ENCODE data around the gene NFKB2.

Gene NFKB2

DNA sequence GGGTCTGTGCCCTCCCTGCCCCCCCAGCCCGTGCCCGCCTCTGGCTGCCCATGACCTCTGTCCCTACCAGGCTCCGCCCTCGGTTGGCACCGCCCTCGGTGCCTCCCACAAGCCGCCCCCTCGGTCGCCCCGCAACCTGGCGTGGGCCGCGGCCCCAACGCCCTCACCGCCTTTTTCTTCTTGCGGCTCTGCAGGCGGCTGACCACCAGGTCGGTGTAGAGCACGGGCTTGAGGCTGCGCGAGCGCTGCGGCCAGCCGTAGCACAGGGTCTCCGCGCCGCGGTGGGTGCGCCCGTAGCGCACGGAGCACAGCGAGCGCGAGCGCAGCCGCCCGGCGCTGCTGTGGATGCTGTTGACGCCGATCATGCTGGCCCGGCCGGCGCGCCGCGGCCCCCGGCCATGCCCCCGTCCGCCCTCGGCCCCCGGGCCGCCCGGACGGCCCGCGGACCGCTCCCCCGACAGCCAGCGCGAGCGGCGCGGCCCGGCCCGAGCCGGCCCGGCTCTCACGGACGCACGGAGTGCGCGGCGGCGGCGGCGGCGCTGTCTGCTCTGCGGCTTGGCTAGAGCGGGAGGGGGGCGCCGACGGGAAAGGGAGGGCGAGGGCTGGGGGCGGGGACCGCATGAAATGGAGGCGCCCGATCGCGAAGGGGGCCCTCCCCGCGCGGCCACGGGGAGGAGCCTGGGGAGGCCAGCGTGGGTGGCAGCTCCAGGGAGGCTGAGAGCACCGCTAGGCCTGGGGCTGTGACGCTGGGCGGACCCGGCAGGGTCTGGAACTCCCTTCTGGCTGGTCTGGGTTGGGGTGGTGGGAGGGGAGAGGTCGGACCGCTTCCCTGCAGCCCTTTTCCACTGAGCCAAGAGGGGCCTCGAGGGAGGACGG, 13.5 kb downstream of the NFKB2 start:
- peak; percentile 68 for DNase-seq (ENCODE audit: low spot score)

DNA sequence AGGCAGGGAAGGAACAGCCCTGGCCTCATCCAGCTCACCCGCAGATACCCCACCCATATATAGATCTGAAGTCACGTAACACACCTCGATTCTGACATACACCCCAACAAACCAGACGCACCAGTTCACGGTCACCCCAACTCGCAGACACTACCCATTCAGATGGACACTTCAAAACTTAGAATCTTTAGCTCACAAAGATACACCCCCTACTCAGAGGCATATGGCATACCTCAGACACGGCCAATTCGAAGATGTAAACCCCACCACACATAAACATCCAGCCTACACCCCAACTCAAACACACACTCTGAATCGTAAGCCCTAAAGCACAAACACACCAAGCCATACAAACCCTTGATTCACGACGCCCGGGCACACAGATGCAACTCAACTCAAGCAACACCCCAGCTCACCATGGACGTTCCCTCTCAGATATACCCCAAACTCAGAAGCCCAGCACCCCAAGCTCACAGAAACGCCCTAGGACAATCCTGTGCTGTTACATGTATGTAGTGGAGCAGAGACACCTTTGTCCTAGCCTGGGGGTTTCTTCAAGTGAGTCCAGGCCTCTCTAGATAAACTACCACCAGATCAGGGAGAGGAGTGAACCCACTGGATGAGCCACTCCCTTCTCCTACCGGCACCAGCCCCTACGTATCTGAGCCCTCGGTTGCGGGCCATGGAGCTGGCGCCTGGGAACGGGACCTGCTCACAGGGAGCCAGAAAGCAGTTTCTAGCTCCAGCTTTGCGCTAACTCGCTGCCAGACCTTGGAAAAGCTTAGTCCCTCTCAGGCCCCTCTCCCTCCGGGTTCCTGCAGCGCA, 14.3 kb downstream of the NFKB2 start:
- DNase-seq (ENCODE audit: low spot score) = no peak

DNA sequence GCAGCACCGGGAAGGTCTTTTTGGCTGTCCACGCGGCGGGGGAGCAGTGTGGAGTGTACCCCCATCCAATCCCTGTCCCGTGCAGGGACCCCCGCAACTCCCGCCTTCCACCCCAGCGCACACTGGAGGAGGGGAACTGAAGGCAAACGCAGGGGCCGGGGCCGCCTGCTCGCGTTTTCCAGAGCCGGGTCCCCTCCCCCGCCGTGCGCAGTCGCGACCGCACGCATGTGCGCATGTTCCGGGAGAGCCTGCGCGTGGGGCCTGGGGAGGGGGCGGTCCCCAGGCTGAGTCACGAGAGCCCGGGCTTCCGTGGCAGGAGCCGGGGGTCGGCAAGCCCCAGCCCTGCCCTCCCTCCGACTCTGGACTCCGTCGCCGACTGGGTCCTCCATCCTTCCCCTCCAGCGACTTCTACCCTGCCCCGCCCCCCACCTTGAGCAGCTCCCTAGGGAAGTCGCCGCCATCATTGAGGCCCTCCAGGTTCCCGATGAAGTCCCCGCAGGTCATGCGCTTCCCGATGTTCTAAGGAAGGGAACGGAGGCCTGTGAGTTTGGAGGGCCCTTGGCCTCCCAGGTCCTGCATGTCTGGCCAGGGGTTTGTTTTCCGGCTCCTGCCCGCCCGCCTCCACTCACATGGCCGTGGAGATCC, 15.0 kb downstream of the NFKB2 start:
- no peak for DNase-seq (ENCODE audit: low spot score)

GRCh38 chr10:102411341-102412255, 16.1 kb downstream of the NFKB2 start:
- DNase-seq (ENCODE audit: low spot score) = no peak

- no peak for DNase-seq (ENCODE audit: low spot score)
Measured at GRCh38 chr10:102412293-102412692, 16.8 kb downstream of the NFKB2 start.

- no peak for DNase-seq (ENCODE audit: low spot score)
Measured at GRCh38 chr10:102413053-102413705, 17.7 kb downstream of the NFKB2 start.

DNA sequence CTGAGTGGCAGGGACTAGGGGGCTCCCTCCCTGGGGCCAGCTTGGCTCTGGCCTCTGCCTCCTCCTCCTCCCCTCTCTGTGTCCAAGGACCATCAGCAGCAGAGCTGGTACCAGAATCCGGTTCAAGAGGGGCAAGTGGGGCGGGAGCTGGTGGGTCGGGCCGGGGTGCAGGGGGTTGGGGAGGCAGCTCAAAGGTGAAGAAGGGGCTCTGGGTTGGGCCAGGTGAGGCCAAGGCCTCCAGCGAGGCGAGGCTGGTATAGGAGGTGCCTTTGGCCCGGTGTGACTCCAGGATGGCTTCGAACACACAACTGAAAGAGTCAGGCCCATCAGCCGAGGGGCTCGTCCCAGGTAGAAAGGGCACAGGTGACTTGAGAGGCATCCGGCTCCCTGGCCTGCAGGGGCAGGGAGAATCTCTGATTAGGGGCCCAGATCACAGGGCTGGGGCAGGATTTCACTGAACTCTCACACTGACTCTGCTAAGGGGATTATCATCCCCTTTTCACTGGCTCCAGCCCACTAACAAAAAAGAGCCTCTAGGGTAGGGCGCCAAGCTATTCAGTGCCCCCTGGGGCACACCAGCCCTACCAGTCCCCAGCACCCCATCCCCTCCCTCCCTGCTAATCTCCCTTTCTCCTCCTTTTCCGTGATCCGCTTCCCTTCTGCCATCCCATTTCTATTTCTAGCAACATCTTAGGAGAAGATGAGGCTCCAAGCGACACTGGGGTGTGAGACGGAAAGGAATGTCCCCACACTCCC, 18.5 kb downstream of the NFKB2 start:
- peak; percentile 75 for DNase-seq (ENCODE audit: low spot score)

DNA sequence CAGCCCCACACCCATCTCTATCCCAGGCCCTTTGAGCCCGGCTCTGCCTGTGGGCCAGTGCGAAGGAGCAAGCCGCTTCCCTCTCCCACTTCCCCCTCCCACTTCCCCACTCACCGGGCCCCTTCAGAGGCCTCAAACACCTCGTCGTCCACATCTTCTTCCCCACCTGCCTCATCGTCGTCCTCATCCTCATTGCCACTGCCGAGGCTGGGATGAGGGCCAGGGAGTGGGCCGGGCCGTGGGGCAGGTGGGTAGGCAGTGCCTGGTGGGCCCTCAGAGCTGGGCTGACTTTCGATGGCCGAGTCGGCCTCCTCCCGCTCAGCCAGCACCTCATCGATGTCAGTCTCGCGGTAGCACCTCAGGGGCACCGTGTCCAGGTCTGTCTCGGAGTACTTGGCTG, 19.2 kb downstream of the NFKB2 start:
- DNase-seq (ENCODE audit: low spot score) = no peak

DNA sequence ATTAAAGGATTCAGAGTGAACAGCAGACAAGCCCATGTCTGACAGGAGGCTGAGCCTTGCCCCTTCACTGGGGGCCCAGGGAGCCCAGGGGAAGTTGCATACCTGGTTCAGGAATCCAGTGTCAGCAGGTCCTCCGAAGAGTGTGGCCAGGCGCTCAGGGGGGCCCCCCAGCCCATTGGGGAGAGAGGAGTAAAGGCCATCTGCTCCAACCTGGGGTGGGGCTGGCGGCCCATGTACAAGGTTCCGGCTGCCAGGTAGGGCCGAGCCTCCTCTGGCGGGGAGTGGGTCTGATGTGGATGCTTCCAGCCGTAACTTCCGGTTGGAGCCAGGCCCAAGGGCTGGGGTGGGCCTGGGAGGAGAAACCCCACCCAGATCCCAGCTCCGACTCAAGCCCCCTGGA, 20.8 kb downstream of the NFKB2 start:
- DNase-seq (ENCODE audit: low spot score) = no peak

GRCh38 chr10:102416695-102417094, 21.2 kb downstream of the NFKB2 start:
- DNase-seq (ENCODE audit: low spot score) = no peak

DNA sequence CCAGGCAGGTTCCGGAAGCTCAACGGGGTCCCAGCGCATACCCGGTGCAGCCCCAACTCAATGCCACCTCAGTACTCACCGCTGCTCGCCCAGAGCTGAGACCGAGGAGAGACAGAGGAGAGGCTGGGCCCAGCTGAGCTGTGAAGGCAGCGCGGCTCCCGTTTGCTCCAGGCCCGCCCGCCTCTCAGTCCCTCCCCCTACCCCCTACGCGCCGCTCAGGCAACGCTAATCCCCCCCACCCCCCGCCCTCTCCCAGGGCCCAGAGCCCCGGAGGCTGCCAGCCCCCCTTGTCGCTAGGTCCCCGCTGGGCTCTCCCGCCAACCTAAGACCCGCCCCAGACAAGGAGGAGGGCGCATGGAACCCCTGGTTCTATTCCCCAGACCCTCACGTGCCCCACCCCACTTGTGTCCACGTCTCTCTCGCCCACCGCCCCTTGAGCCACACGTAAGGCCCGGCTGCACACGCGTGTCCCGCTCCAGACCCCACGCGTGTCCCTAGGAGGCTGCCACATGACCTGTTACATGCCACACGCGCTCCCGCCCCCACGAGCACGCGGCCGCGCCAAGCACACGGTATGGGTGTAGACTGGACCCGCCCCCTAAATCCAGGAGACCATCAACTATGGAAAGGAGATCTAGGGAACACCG, 23.2 kb downstream of the NFKB2 start, which contains the start of gene PSD:
PSD (minus strand) TSS at position 164 of the 647 bp plus-strand sequence. CDS start 1,747 bp downstream, outside the sequence.
- DNase-seq (ENCODE audit: low spot score) = peak; percentile 87

DNA sequence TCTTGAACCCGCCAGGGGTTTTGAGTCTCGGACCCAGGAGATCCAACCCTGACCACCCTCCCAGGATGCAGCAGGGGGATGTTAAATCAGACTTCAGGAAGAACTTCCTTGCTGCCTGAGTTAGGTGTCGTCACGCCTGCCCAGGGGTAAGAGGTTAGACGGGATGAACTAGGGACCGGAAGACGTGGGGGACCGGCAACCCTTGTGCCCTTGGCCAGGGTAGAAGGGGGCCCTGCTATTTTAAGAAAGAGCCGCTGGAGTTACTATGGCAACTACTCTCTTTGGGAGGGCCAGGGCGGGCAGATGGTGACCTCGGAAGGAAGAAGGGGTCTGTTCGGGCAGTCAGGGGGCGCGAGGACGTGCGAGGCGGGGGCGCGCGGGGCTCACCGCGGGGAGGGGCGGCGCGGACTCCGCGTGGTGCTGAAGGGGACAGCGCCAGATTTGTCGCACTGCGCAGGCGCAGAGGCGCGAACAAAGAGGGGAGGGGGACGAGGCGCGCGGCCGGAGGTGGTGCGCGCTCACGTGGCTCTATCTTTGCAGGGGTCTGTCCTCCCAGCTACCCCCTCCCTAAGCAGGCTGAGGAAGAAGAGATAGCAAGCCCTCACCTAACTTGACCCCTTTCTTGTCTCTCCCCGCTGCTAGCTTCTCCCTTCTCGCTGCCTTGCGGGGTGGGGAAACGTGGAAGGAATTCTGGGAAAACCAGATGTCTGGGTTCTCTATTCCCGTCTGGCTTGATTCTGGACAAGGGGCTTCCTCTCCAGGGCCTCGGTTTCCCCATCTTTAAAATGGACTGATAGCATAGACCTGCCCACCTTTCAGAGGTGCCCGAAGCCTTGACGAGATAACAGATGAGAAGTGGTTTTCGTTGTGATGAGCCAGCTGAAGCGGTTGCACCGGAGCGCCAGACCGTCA, 24.0 kb downstream of the NFKB2 start:
- DNase-seq (ENCODE audit: low spot score) = peak; percentile 75

- DNase-seq (ENCODE audit: low spot score) = no peak
Measured at GRCh38 chr10:102420181-102420713, 24.7 kb downstream of the NFKB2 start.

DNA sequence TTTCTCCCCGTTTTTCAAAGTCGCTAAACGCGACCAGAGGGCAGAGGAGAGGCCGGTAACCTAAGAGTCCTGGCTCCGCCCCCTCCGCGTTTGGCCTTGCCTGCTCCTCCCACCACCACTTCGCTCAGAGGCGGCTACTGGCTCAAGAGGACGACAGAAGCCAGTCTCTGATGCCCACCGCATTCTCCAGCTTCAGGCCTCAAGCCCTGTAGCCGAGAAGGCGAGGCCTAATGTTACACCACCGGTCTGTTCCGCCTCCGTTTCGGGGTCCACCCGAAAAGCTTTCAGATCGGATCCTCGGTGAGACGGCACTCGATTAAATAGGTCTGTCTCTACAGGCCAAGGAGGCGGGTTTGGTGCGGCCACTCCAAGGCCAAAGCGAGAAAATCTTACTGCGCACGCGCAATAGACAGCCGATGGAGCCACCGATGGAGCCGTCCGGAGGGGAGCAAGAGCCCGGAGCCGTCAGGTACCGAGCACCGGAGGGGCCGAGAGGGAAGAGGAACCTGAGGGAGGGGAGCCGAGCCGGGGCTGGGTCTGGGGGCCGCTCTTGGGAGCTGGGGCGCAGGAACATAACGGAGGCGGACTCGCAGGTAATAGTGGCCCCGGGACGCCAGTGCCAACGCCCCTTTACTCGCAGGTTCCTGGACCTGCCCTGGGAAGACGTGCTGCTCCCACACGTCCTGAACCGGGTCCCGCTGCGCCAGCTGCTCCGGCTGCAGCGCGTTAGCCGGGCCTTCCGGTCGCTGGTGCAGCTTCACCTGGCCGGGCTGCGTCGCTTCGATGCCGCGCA, 25.4 kb downstream of the NFKB2 start, which contains the start of gene FBXL15:
FBXL15 (plus strand) TSS at position 123 of the 793 bp plus-strand sequence; CDS start at position 417, 294 bp downstream.
- DNase-seq (ENCODE audit: low spot score) = peak; percentile 78

DNA sequence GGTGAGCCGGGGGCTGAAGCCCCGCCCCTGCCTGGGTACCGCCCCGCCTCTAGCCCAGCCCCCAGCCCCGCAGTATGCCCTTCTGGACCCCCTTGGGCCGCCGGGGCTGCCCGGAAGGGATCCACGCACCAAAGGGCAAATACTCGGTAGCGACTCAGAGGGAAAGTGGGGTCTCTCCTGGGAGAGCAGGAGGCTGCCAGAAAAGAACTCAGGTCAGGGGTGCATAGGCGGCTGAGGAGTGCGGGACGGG, 25.9 kb downstream of the NFKB2 start:
- DNase-seq (ENCODE audit: low spot score) = no peak

DNA sequence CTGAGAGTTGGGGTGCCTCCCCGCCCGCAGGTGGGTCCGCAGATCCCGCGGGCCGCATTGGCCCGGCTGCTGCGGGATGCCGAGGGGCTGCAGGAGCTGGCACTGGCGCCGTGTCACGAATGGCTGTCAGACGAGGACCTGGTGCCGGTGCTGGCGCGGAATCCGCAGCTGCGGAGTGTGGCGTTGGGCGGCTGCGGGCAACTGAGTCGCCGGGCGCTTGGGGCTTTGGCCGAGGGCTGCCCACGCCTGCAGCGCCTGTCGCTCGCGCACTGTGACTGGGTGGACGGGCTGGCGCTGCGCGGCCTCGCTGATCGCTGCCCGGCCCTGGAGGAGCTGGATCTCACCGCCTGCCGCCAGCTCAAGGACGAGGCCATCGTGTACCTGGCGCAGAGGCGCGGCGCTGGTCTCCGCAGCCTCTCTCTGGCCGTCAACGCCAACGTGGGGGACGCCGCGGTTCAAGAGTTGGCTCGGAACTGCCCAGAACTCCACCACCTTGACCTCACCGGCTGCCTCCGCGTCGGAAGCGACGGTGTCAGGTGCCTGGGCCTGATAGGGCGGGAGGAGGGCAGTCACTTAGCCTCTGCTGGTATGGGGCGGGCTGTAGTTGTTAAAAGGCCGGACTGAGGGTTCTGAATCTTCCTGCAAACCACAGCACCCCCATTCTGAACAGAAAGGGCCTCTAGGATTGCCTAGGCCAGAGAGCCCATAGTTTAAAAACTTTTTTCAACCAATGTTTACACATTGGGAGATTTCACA, 26.4 kb downstream of the NFKB2 start:
- no peak for DNase-seq (ENCODE audit: low spot score)
